H1 (cell line): ENCODE measurements around the gene BBS5. TPM values are rescaled to one million over a fixed set of nuclear protein-coding genes. Genes with fewer than 3 reads are reported as not detected.

Source experiments
- CTCF ChIA-PET: fragments of 300-600 bp; sonication (Branson Sonifier 250); formaldehyde crosslinking; loops from one replicate; lab custom pipeline; 2021; ENCODE audit not compliant: partially characterized antibody; lab: Charles Lee
- POLR2A ChIA-PET: fragments of 300-600 bp; sonication (Branson Sonifier 250); formaldehyde crosslinking; loops from one replicate; lab custom pipeline; 2021; ENCODE audit warnings: inconsistent platforms; ENCODE audit not compliant: partially characterized antibody; lab: Charles Lee
- DNase-seq, 2 experiments: peaks; one replicate each; pipeline versions ENCODE4 v3.0.0 to v3.0.0-alpha.2; 2010 to 2022; ENCODE audit warnings: low spot score in 2 of 2, low read depth in 1 of 2, mixed read lengths in 1 of 2
- FAIRE-seq: peaks from 2 replicates; lab custom pipeline; 2011; peaks lifted over from hg19 to GRCh38; lab: Jason Lieb, UNC
- H2AFZ ChIP-seq: 2 replicates; pipeline ENCODE4 v1.8.1; 2012; ENCODE audit warnings: low read length, inconsistent platforms
- H2AK5ac ChIP-seq: 2 replicates; pipeline ENCODE4 v1.6.1; 2013; ENCODE audit warnings: low read depth, low read length
- H2BK120ac ChIP-seq: replicated peaks from 2 replicates; pipeline ENCODE3; 2013; ENCODE audit warnings: low read depth, low read length, inconsistent platforms
- H2BK12ac ChIP-seq: 2 replicates; pipeline ENCODE4 v1.6.1; 2013; ENCODE audit warnings: low read depth, low read length
- H2BK15ac ChIP-seq: 2 replicates; pipeline ENCODE4 v1.6.1; 2013; ENCODE audit warnings: low read length
- H2BK20ac ChIP-seq: 2 replicates; pipeline ENCODE4 v1.6.1; 2013; ENCODE audit warnings: low read length
- H2BK5ac ChIP-seq: 2 replicates; pipeline ENCODE4 v1.6.1; 2013; ENCODE audit warnings: low read depth, low read length
- H3K14ac ChIP-seq: 2 replicates; pipeline ENCODE4 v1.6.1; 2013; ENCODE audit warnings: inconsistent platforms; ENCODE audit not compliant: insufficient read length
- H3K18ac ChIP-seq: 2 replicates; pipeline ENCODE4 v1.6.1; 2013; ENCODE audit warnings: low read length; ENCODE audit errors: extremely low read depth
- H3K23ac ChIP-seq: 2 replicates; pipeline ENCODE4 v1.6.1; 2013; ENCODE audit warnings: inconsistent platforms; ENCODE audit not compliant: insufficient read length
- H3K23me2 ChIP-seq: 2 replicates; pipeline ENCODE4 v1.6.1; 2013; ENCODE audit warnings: low read depth, low read length
- H3K27ac ChIP-seq: 2 replicates; pipeline ENCODE4 v1.6.1; 2011; ENCODE audit warnings: low read depth, low read length, inconsistent platforms
- H3K27me3 ChIP-seq, 4 experiments: replicated peaks in 1 of 4; 1 replicate in 1 of 4; 2 replicates in 3 of 4; pipeline versions ENCODE4 v1.6.1 to v1.8.1; 2011 to 2013; ENCODE audit warnings: low read length in 3 of 4, mild to moderate bottlenecking in 3 of 4, inconsistent platforms in 2 of 4, mixed read lengths in 2 of 4, moderate library complexity in 1 of 4; ENCODE audit not compliant: control insufficient read depth in 3 of 4, insufficient read depth in 3 of 4; ENCODE audit errors: extremely low read depth in 1 of 4
- H3K36me3 ChIP-seq, 4 experiments: 2 replicates each; pipeline versions ENCODE4 v1.6.1 to v1.8.1; 2011 to 2013; ENCODE audit warnings: mild to moderate bottlenecking in 4 of 4, low read length in 3 of 4, moderate library complexity in 2 of 4, control low read depth in 1 of 4, inconsistent platforms in 1 of 4; ENCODE audit not compliant: insufficient read depth in 4 of 4, control insufficient read depth in 2 of 4
- H3K4ac ChIP-seq: replicated peaks from 2 replicates; pipeline ENCODE3; 2013; ENCODE audit warnings: low read length, low read depth, mixed read lengths, inconsistent platforms; ENCODE audit not compliant: insufficient read length
- H3K4me1 ChIP-seq, 4 experiments: replicated peaks in 1 of 4; 1 replicate in 1 of 4; 2 replicates in 3 of 4; pipeline versions ENCODE4 v1.6.1 to v1.8.1; 2011 to 2013; ENCODE audit warnings: low read length in 3 of 4, inconsistent platforms in 2 of 4, mixed read lengths in 1 of 4; ENCODE audit not compliant: insufficient read depth in 4 of 4, control insufficient read depth in 3 of 4
- H3K4me2 ChIP-seq, 2 experiments: 2 replicates each; pipeline versions ENCODE4 v1.6.1 to v1.8.1; 2011 to 2013; ENCODE audit warnings: low read depth in 2 of 2, low read length in 2 of 2, control low read depth in 1 of 2, inconsistent platforms in 1 of 2, mild to moderate bottlenecking in 1 of 2; ENCODE audit not compliant: insufficient read depth in 1 of 2
- H3K4me3 ChIP-seq, 4 experiments: fragments of 200-600, 300-600 bp in 1 of 4; sonication (generic), shearing (Covaris generic), sonication (Bioruptor Twin) in 1 of 4; 2 replicates each; pipeline versions ENCODE4 v1.5.1 to v1.8.1; 2011 to 2016; ENCODE audit warnings: low read length in 4 of 4, low read depth in 3 of 4, control low read depth in 2 of 4, inconsistent platforms in 2 of 4, mild to moderate bottlenecking in 2 of 4, mixed read lengths in 1 of 4, moderate library complexity in 1 of 4; ENCODE audit not compliant: insufficient read depth in 2 of 4; ENCODE audit errors: extremely low read depth in 1 of 4
- H3K56ac ChIP-seq: replicated peaks from 2 replicates; pipeline ENCODE3; 2013; ENCODE audit warnings: low read depth, mild to moderate bottlenecking, mixed read lengths, low read length, inconsistent platforms; ENCODE audit not compliant: insufficient read length
- H3K79me1 ChIP-seq: 2 replicates; pipeline ENCODE4 v1.6.1; 2013; ENCODE audit warnings: low read depth, low read length, control low read depth
- H3K79me2 ChIP-seq, 2 experiments: 2 replicates each; pipeline versions ENCODE4 v1.6.1 to v1.8.1; 2012 to 2013; ENCODE audit warnings: low read length in 2 of 2, mild to moderate bottlenecking in 2 of 2, inconsistent platforms in 1 of 2; ENCODE audit not compliant: insufficient read depth in 2 of 2, control insufficient read depth in 1 of 2
- H3K9ac ChIP-seq, 4 experiments: replicated peaks in 1 of 4; 1 replicate in 1 of 4; 2 replicates in 3 of 4; pipeline versions ENCODE4 v1.6.1 to v1.8.1; 2011 to 2013; ENCODE audit warnings: low read depth in 3 of 4, low read length in 3 of 4, control low read depth in 2 of 4, mild to moderate bottlenecking in 2 of 4, moderate library complexity in 2 of 4, inconsistent platforms in 1 of 4; ENCODE audit errors: extremely low read depth in 1 of 4
- H3K9me3 ChIP-seq, 2 experiments: 2 replicates each; pipeline versions ENCODE4 v1.6.1 to v1.8.1; 2012 to 2013; ENCODE audit warnings: mild to moderate bottlenecking in 2 of 2, moderate library complexity in 2 of 2, control low read depth in 1 of 2, inconsistent platforms in 1 of 2, low read depth in 1 of 2, low read length in 1 of 2, mixed read lengths in 1 of 2; ENCODE audit not compliant: insufficient read depth in 2 of 2
- H4K20me1 ChIP-seq, 2 experiments: replicated peaks in 1 of 2; 2 replicates each; pipeline versions ENCODE3 to v1.8.1; 2011 to 2013; ENCODE audit warnings: inconsistent platforms in 2 of 2, low read length in 2 of 2, mild to moderate bottlenecking in 1 of 2; ENCODE audit not compliant: insufficient read depth in 2 of 2, control insufficient read depth in 1 of 2
- H4K5ac ChIP-seq: 2 replicates; pipeline ENCODE4 v1.6.1; 2013; ENCODE audit warnings: low read length, low read depth, mixed read lengths, inconsistent platforms; ENCODE audit not compliant: insufficient read length
- H4K8ac ChIP-seq: 2 replicates; pipeline ENCODE4 v1.8.0; 2013; ENCODE audit warnings: mild to moderate bottlenecking, moderate library complexity, low read length, inconsistent platforms; ENCODE audit not compliant: insufficient read depth; ENCODE audit errors: extremely low read depth
- H4K91ac ChIP-seq: replicated peaks from 2 replicates; pipeline ENCODE3; 2013; ENCODE audit warnings: low read length, mixed read lengths, inconsistent platforms; ENCODE audit not compliant: insufficient read length
- BCL11A ChIP-seq, 2 experiments: IDR thresholded peaks; one replicate each; pipeline ENCODE4 v1.6.1; 2011; ENCODE audit warnings: low read depth in 2 of 2, low read length in 2 of 2, mild to moderate bottlenecking in 2 of 2
- CBX8 ChIP-seq: fragments of 300-800, 300-1000 bp; sonication (generic); IDR thresholded peaks from 2 replicates; pipeline ENCODE4 v1.7.1; 2016; ENCODE audit warnings: low read depth, low read length, borderline replicate concordance
- CTBP2 ChIP-seq: IDR thresholded peaks from 2 replicates; pipeline ENCODE4 v1.7.0; 2011; ENCODE audit warnings: borderline replicate concordance, mild to moderate bottlenecking, moderate library complexity, mixed read lengths, low read length; ENCODE audit not compliant: insufficient read depth, insufficient read length
- HDAC6 ChIP-seq: IDR thresholded peaks from one replicate; pipeline ENCODE4 v1.7.1; 2012; ENCODE audit warnings: low read depth, mild to moderate bottlenecking, inconsistent platforms, low read length, moderate library complexity
- WGBS, 2 experiments: shearing (Covaris generic) in 1 of 2; methylation state at CpG; one replicate each; pipeline versions ENCODE4 v1.1.6 to v1.1.7; 2013 to 2015; ENCODE audit warnings: low lambda C conversion rate in 2 of 2, mixed read lengths in 2 of 2, inconsistent platforms in 1 of 2, low coverage in 1 of 2, missing lambda C conversion rate in 1 of 2; ENCODE audit not compliant: insufficient replicate concordance in 2 of 2, insufficient coverage in 1 of 2, insufficient read length in 1 of 2; ENCODE audit errors: extremely low coverage in 1 of 2, missing lambda C conversion rate in 1 of 2; 5-methylcytosine and 5-hydroxymethylcytosine counted together
- polyA plus RNA-seq, 7 experiments: library from polyadenylated mRNA; depleted of rRNA in 3 of 7; stranded (reverse) in 5 of 7; unstranded in 2 of 7; fragments of >200 nt in 5 of 7; fragments of 200-250 nt in 2 of 7; gene quantifications; 1 replicate in 5 of 7; 2 replicates in 1 of 7; 4 replicates in 1 of 7; pipeline versions ENCODE4 v1.2.1 to v1.2.3, GENCODE V29; 2011 to 2013; ENCODE audit warnings: missing spikeins in 2 of 7, mixed read lengths in 2 of 7
- total RNA-seq: library from RNA; stranded (reverse); fragmentation: NEBNext Ultra II Directional; extraction: Animal tissue kit (Norgen Biotek cat#: 25700); gene quantifications from 2 replicates; pipeline ENCODE4 v1.2.1, GENCODE V29; 2021
- TF ChIP-seq, protein P1 (sequence below): IDR thresholded peaks from 2 replicates; pipeline ENCODE4 v1.6.1; 2012; ENCODE audit warnings: inconsistent platforms

BBS5 gene
- total and polyA plus RNA-seq, 2 of the 8 experiments (the other 6 are each of a cell fraction or from before 2014, with no cell fraction given), result 0.20 to 0.36 TPM

DNA sequence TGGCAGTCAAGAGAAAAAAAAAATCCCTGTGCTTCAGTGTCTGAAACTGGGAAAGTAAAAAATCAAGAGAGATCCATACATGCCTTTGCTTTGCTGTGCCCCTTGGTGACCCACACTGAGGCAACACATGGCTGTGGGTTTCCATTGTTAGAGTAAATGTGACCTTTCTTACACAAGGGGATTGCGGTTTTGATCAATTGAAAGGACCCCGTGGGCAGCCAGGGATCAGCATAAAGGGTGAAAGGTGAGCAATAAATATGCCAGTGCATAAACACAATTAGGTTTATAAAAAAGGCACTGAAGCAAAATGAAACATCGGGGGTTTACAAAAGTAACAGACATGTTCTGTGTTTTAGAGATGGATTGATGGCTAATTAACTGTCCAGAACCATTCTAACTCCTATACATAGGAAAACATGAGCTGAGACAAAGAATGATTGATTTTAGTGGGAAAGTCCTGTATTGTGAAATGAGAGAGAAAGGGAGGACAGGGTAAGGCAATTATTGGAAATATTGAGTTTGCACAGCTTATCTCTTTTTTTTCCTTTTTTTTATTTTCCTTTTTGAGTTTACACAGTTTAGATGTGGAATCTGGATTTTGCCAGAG is 40.7 kb upstream of the BBS5 start:
- 85% methylated on average over 3 of the region's 3 CpGs; no CpG with 5 or more reads in 1 of the 2 experiments for WGBS, 2 experiments
- POLR2A ChIA-PET, result no interaction called here
- Histone ChIP-seq H2AFZ (no peak overlapping the region), H3K23ac (no peak overlapping the region), H2BK20ac (no peak overlapping the region), H2BK12ac (no peak overlapping the region), H3K27me3 (no peaks in the 10 kb centered on the region), H3K79me2 (no peaks in the 10 kb centered on the region), H3K4ac (no peak overlapping the region), H4K8ac (no peak overlapping the region), H3K18ac (no peak overlapping the region), H3K9me3 (no peaks in the 10 kb centered on the region), H3K4me2 (no peak overlapping the region), H3K79me1 (no peaks in the 10 kb centered on the region), H2AK5ac (no peak overlapping the region), H2BK120ac (no peak overlapping the region), H3K36me3 (no peaks in the 10 kb centered on the region), H3K23me2 (no peaks in the 10 kb centered on the region), H2BK15ac (no peak overlapping the region), H3K27ac (no peak overlapping the region), H4K91ac (no peak overlapping the region), H3K56ac (no peak overlapping the region), H3K9ac (no peak overlapping the region), H4K20me1 (no peaks in the 10 kb centered on the region), H3K4me1 (no peaks in the 10 kb centered on the region), H4K5ac (no peak overlapping the region), H3K4me3 (no peak overlapping the region), H3K14ac (no peak overlapping the region), H2BK5ac (no peak overlapping the region)
- no peak for FAIRE-seq
- no peak for TF ChIP-seq HDAC6
- no peak for TF ChIP-seq CBX8
- no peak for TF ChIP-seq BCL11A (IDR thresholded peaks at IDR 0.05; ENCODE audit: low read depth in 2 of 2, low read length in 2 of 2)
- no peak for TF ChIP-seq CTBP2
- TF ChIP-seq, protein P1, sequence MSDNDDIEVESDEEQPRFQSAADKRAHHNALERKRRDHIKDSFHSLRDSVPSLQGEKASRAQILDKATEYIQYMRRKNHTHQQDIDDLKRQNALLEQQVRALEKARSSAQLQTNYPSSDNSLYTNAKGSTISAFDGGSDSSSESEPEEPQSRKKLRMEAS, result no peak
- no peak for DNase-seq
- CTCF ChIA-PET, result interaction anchor here (1.4 to 1.7 kb wide), 2 partner anchors 13 to 26 kb away, joined by 3 to 6 read pairs; no protein-coding TSS in a partner anchor
